Prostate gland (tissue), 2 donors: ENCODE data around the gene CALML6.

ENCODE experiments used
- CTCF ChIP-seq, 4 experiments: fragments of 200-600 bp in 2 of 4; fragments of 450-650 bp in 2 of 4; sonication (generic) in 2 of 4; IDR thresholded peaks; 1 replicate in 3 of 4; 2 replicates in 1 of 4; pipeline ENCODE4 v1.5.1; 2016 to 2019; ENCODE audit warnings: antibody characterized with exemption in 4 of 4, mild to moderate bottlenecking in 2 of 4, moderate library complexity in 2 of 4
- POLR2A ChIP-seq: fragments of 450-650 bp; IDR thresholded peaks from one replicate; pipeline ENCODE4 v1.6.1; 2016; ENCODE audit warnings: antibody characterized with exemption, mild to moderate bottlenecking
- POLR2AphosphoS5 ChIP-seq: sonication (generic); formaldehyde crosslinking; IDR thresholded peaks from one replicate; pipeline ENCODE4 v1.6.1; 2017; ENCODE audit warnings: antibody characterized with exemption

DNA sequence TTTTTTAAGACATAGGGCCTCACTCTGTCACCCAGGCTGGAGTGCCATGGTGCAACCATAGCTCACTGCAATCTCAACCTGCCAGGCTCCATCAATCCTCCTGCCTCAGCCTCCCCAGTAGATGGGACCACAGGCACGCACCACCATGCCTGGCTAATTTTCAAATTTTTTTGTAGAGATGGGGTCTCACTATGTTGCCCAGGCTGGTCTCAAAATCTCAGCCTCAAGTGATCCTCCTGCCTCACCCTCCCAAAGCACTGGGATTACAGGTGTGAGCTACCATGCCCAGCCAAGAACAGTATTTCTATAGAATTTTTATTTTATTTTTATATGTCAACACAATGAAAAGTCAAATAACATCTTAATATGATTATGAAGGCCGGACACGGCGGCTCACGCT, 35.1 kb upstream of the CALML6 start:
- TF ChIP-seq POLR2A (no peak), CTCF (IDR thresholded peaks at IDR 0.05) (no peak), POLR2AphosphoS5 (no peak)
